IPS-18a (cell line): ENCODE results near the gene CHST11.
"Not testable (repeated sequence)": the region's sequence is repeated elsewhere in the genome, so short reads cannot be mapped to it uniquely, and the experiment has no call there.

Experiments
- H3K27ac ChIP-seq: one replicate; pipeline ENCODE4 v1.5.1; 2013; ENCODE audit warnings: low read length
- H3K27me3 ChIP-seq: one replicate; pipeline ENCODE4 v1.6.1; 2013; ENCODE audit warnings: mild to moderate bottlenecking, low read length; ENCODE audit not compliant: control insufficient read depth, insufficient read depth
- H3K36me3 ChIP-seq: one replicate; pipeline ENCODE4 v1.6.1; 2013; ENCODE audit warnings: low read depth, low read length; ENCODE audit not compliant: control insufficient read depth
- H3K4me1 ChIP-seq: one replicate; pipeline ENCODE4 v1.6.1; 2013; ENCODE audit warnings: low read depth, low read length; ENCODE audit not compliant: control insufficient read depth
- H3K4me3 ChIP-seq: one replicate; pipeline ENCODE4 v1.5.1; 2013; ENCODE audit warnings: low read length
- H3K9ac ChIP-seq: one replicate; pipeline ENCODE4 v1.6.1; 2013; ENCODE audit warnings: mild to moderate bottlenecking, low read length, moderate library complexity
- H3K9me3 ChIP-seq: one replicate; pipeline ENCODE4 v1.6.1; 2013; ENCODE audit warnings: low read depth, low read length; ENCODE audit not compliant: control insufficient read depth

The CHST11 gene

GRCh38 chr12:104801427-104801826, 344.7 kb downstream of the CHST11 start:
- Histone ChIP-seq H3K36me3 (no peaks in the 10 kb centered on the region), H3K27ac (no peak overlapping the region), H3K9me3 (no peaks in the 10 kb centered on the region), H3K4me1 (no peaks in the 10 kb centered on the region), H3K9ac (no peak overlapping the region), H3K4me3 (no peak overlapping the region), H3K27me3 (no peaks in the 10 kb centered on the region)

DNA sequence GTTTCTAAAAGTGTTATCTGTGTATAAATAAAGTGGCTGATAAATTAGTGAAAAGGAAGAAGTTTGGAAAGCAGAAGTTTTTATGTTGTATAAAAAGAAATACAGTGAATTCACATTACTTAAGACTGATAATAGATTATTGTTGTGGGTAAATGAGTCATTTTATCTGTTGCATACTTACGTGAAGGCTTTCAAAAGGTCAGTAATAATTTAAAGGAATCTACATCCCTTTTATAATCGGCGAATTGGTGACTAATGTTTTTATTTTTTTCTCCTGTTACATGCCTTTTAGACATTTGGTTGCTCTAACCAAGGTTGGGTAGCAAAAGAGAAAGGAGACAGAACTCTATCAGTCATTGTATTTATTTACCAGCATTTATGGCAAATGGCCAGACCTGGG, 345.5 kb downstream of the CHST11 start:
- no peak overlapping the region for H3K9ac ChIP-seq
- no peaks in the 10 kb centered on the region for H3K4me1 ChIP-seq
- H3K9me3 ChIP-seq: no peaks in the 10 kb centered on the region
- H3K36me3 ChIP-seq: no peaks in the 10 kb centered on the region
- H3K27ac ChIP-seq: no peak overlapping the region
- H3K27me3 ChIP-seq: no peaks in the 10 kb centered on the region
- H3K4me3 ChIP-seq: no peak overlapping the region

DNA sequence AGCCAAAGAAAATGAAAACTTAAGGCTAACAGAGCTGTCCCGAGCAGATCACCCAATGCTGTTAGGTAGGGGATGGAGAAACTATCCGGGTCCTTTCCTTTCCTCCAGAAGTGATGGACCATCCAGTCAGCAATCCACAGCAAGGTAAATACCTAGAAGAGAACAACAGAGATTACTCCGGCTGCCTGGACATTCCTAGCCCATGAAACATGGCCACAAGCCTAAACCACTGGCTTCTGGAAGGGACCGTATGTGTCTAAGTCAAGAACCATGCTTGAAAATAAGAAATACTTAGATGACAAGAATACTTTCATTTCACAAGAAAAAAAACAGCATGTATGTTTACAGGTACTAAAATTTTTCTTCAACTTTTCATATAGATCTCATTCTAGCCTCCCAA, 348.4 kb downstream of the CHST11 start:
- Histone ChIP-seq H3K36me3 (no peaks in the 10 kb centered on the region), H3K9me3 (no peaks in the 10 kb centered on the region), H3K9ac (no peak overlapping the region), H3K4me1 (no peaks in the 10 kb centered on the region), H3K4me3 (no peak overlapping the region), H3K27me3 (no peaks in the 10 kb centered on the region), H3K27ac (no peak overlapping the region)

DNA sequence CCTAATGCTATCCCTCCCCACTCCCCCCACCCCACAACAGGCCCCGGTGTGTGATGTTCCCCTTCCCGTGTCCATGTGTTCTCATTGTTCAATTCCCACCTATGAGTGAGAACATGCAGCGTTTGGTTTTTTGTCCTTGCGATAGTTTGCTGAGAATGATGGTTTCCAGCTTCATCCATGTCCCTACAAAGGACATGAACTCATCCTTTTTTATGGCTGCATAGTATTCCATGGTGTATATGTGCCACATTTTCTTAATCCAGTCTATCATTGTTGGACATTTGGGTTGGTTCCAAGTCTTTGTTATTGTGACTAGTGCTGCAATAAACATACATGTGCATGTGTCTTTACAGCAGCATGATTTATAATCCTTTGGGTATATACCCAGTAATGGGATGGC, 349.4 kb downstream of the CHST11 start:
- H3K9ac ChIP-seq, H3K4me1 ChIP-seq, H3K27ac ChIP-seq, H3K4me3 ChIP-seq, H3K27me3 ChIP-seq, H3K9me3 ChIP-seq, H3K36me3 ChIP-seq: not testable (repeated sequence)

DNA sequence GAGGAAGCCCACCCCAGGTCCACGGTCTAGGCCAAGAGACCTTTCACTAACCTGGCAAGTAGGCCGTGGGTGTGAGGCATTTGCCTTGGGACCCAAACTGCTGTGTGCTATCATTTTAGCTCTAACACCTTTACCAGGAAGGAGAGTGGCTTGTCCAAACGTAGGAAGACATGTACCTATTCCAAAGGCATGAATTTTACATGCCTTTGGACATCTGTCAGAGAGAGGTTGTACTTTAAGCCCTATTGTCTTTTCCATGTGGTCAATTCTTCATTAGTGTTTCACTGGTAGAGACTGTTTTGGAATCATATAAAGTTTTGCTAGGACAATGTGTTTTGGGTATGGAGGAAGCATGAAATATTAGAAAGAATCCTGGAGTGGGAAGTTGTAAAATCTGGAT, 352.5 kb downstream of the CHST11 start:
- H3K4me1 ChIP-seq: no peaks in the 10 kb centered on the region
- H3K36me3 ChIP-seq: no peaks in the 10 kb centered on the region
- no peaks in the 10 kb centered on the region for H3K27me3 ChIP-seq
- no peak overlapping the region for H3K4me3 ChIP-seq
- no peak overlapping the region for H3K27ac ChIP-seq
- H3K9me3 ChIP-seq: no peaks in the 10 kb centered on the region
- H3K9ac ChIP-seq: no peak overlapping the region

GRCh38 chr12:104809706-104810385, 353.1 kb downstream of the CHST11 start:
- no peak overlapping the region for H3K9ac ChIP-seq
- H3K4me1 ChIP-seq: no peaks in the 10 kb centered on the region
- H3K36me3 ChIP-seq: no peaks in the 10 kb centered on the region
- no peaks in the 10 kb centered on the region for H3K9me3 ChIP-seq
- H3K4me3 ChIP-seq: no peak overlapping the region
- H3K27ac ChIP-seq: no peak overlapping the region
- no peaks in the 10 kb centered on the region for H3K27me3 ChIP-seq
